Fibroblast of skin of back (primary cell): Measurements from ENCODE around the gene SMARCD1.
A peak's percentile ranks its signal among the peaks of the same experiment; 100 is the strongest.

ENCODE experiments used
- DNase-seq: peaks from one replicate; pipeline ENCODE4 v3.0.0-alpha.2; 2013

SMARCD1 gene

GRCh38 chr12:50104417-50105366 lies 19.6 kb downstream of the SMARCD1 start:
- DNase-seq, result no peak

- DNase-seq, result no peak
These were observed 20.8 kb downstream of the SMARCD1 start for GRCh38 chr12:50105913-50106450.

GRCh38 chr12:50106907-50107306 lies 21.8 kb downstream of the SMARCD1 start:
- DNase-seq, result no peak

- no peak for DNase-seq
These were observed 22.5 kb downstream of the SMARCD1 start for GRCh38 chr12:50107416-50108268.

GRCh38 chr12:50109319-50109718 lies 24.2 kb downstream of the SMARCD1 start:
- DNase-seq, result no peak

- DNase-seq, result peak; percentile 33
These were observed 25.1 kb downstream of the SMARCD1 start for GRCh38 chr12:50110127-50110761.

GRCh38 chr12:50110762-50111351 lies 25.7 kb downstream of the SMARCD1 start:
- DNase-seq, result peak; percentile 52

- no peak for DNase-seq
These were observed 26.2 kb downstream of the SMARCD1 start for GRCh38 chr12:50111395-50111692.

GRCh38 chr12:50111693-50112455 lies 26.7 kb downstream of the SMARCD1 start, which contains the start of gene COX14:
Gene COX14 (plus strand): TSS chr12:50112236. CDS start chr12:50120044, 7,808 bp downstream.
- DNase-seq, result peak; percentile 100

- no peak for DNase-seq
These were observed 27.5 kb downstream of the SMARCD1 start for GRCh38 chr12:50112456-50113218.

- no peak for DNase-seq
These were observed 32.0 kb downstream of the SMARCD1 start for GRCh38 chr12:50117057-50117622.

- no peak for DNase-seq
These were observed 34.2 kb downstream of the SMARCD1 start for GRCh38 chr12:50119387-50119786.

- no peak for DNase-seq
These were observed 35.4 kb downstream of the SMARCD1 start for GRCh38 chr12:50120521-50120920.

GRCh38 chr12:50120953-50121352 lies 35.8 kb downstream of the SMARCD1 start:
- no peak for DNase-seq

- DNase-seq, result no peak
These were observed 36.5 kb downstream of the SMARCD1 start for GRCh38 chr12:50121641-50122040.

- no peak for DNase-seq
These were observed 38.1 kb downstream of the SMARCD1 start for GRCh38 chr12:50123203-50123602.

GRCh38 chr12:50127546-50127945 lies 42.4 kb downstream of the SMARCD1 start:
- DNase-seq, result no peak

- DNase-seq, result no peak
These were observed 44.1 kb downstream of the SMARCD1 start for GRCh38 chr12:50129290-50129689.

GRCh38 chr12:50132505-50133135 lies 47.5 kb downstream of the SMARCD1 start:
- DNase-seq, result peak; percentile 31

- DNase-seq, result no peak
These were observed 57.9 kb downstream of the SMARCD1 start for GRCh38 chr12:50142993-50143392.
